Pulmonary artery endothelial cell (primary cell): ENCODE results near the gene EREG. TPM values are rescaled to one million over a fixed set of nuclear protein-coding genes. Genes with fewer than 3 reads are reported as not detected.
A peak's percentile ranks its signal among the peaks of the same experiment; 100 is the strongest.

Experiments
- DNase-seq: peaks from one replicate; pipeline ENCODE4 v3.0.0-alpha.2; 2011; ENCODE audit warnings: low read depth, low spot score
- total RNA-seq: library from RNA; depleted of rRNA; stranded (reverse); fragments of >200 nt; gene quantifications from 2 replicates; pipeline ENCODE4 v1.2.3, GENCODE V29; 2014

The EREG gene
- total RNA-seq, 1 donor from 2014 or later: not detected

GRCh38 chr4:74423104-74423503, 58.2 kb downstream of the EREG start:
- peak; percentile 57 for DNase-seq

- DNase-seq: no peak
Observed at GRCh38 chr4:74424111-74424510, 59.2 kb downstream of the EREG start.

GRCh38 chr4:74426101-74426500, 61.2 kb downstream of the EREG start:
- DNase-seq: no peak

GRCh38 chr4:74428276-74428675, 63.3 kb downstream of the EREG start:
- DNase-seq: no peak

GRCh38 chr4:74431113-74431826, 66.3 kb downstream of the EREG start:
- peak; percentile 46 for DNase-seq

GRCh38 chr4:74433043-74433442, 68.1 kb downstream of the EREG start:
- no peak for DNase-seq

GRCh38 chr4:74433541-74434172, 68.7 kb downstream of the EREG start:
- DNase-seq: no peak

- no peak for DNase-seq
Observed at GRCh38 chr4:74435296-74435695, 70.4 kb downstream of the EREG start.

GRCh38 chr4:74437866-74438265, 72.9 kb downstream of the EREG start:
- DNase-seq: no peak

Other genes starting within 250 kb of the EREG start
- gene MTHFD2L, start 207.0 kb upstream of the EREG start, total RNA-seq: 24.3 and 24.7 TPM in 2 replicates
- gene EPGN, start 56.7 kb upstream of the EREG start, total RNA-seq: 0.13 TPM in 1 of 2 replicates, not detected in the other
- gene AREG, start 80.0 kb downstream of the EREG start, total RNA-seq: 0.20 and 0.32 TPM in 2 replicates